Thoracic aorta (tissue), 2 donors: Measurements from ENCODE around the gene SCRT2. TPM values are rescaled to one million over a fixed set of nuclear protein-coding genes. Genes with fewer than 3 reads are reported as not detected.

Source experiments
- ATAC-seq: fragments of 150-250 bp; one replicate; pipeline ENCODE4 v1.8.0; 2017; ENCODE audit warnings: low read depth; ENCODE audit not compliant: insufficient number of reproducible peaks, low FRiP score
- DNase-seq: peaks from one replicate; pipeline ENCODE4 v3.0.0-alpha.2; 2020; ENCODE audit warnings: low spot score
- H3K27ac ChIP-seq, 2 donors: fragments of 200-600 bp; sonication (generic); 1 replicate in 1 of 2; 2 replicates in 1 of 2; pipeline ENCODE4 v1.5.1; 2016; ENCODE audit warnings: mild to moderate bottlenecking in 2 of 2, moderate library complexity in 2 of 2
- H3K27me3 ChIP-seq: fragments of 200-600 bp; sonication (generic); replicated peaks from 2 replicates; pipeline ENCODE4 v1.6.0; 2016; ENCODE audit warnings: mild to moderate bottlenecking; ENCODE audit not compliant: insufficient read depth
- H3K36me3 ChIP-seq: fragments of 200-600 bp; sonication (generic); one replicate; pipeline ENCODE4 v1.5.1; 2016
- H3K4me1 ChIP-seq, 2 donors: fragments of 200-600 bp; sonication (generic); 1 replicate in 1 of 2; 2 replicates in 1 of 2; pipeline versions ENCODE4 v1.5.1 to v1.6.0; 2016; ENCODE audit warnings: low read depth in 2 of 2, mild to moderate bottlenecking in 1 of 2; ENCODE audit not compliant: control insufficient read depth in 1 of 2
- H3K4me3 ChIP-seq: fragments of 200-600 bp; sonication (generic); 2 replicates; pipeline ENCODE4 v1.5.1; 2016; ENCODE audit warnings: mild to moderate bottlenecking
- H3K9me3 ChIP-seq: fragments of 200-600 bp; sonication (generic); 2 replicates; pipeline ENCODE4 v1.5.1; 2016
- CTCF ChIP-seq: fragments of 200-600 bp; sonication (generic); IDR thresholded peaks from one replicate; pipeline ENCODE4 v1.5.1; 2019; ENCODE audit warnings: antibody characterized with exemption
- total RNA-seq, 2 donors: library from RNA; depleted of rRNA; stranded (reverse); fragments of >200 nt; gene quantifications; one replicate each; pipeline versions ENCODE4 v1.1.0 to v1.2.3, GENCODE V29; 2016

Gene SCRT2
- total RNA-seq, 2 donors from 2014 or later, result not detected

DNA sequence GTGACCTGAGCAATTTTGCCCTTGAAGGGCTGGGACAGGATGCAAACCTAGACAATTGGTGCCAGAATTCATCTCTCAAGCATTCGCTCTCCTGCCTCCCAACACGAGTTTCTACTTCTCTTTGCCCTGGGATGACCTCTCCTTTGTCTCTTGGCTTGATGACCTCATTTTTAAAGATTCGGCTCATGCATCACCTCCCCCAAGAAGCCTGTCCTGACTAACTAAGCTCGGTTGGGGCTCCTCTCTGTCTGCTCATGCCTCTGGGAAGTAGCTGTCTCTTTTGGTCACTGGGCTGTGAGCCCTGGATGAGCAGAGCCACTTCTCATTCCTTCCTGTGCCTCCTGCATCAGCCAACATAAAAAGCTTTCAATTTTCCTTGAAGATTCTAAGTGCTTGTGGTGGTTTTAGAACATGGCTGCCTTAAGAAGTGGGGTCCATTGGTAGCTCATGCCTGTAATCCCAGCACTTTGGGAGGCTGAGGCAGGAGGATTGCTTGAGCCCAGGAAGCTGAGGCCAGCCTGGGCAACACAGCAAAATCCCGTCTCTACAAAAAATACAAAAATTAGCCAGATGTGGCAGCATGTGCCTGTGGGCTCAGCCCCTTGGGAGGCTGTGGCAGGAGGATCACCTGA is 54.4 kb downstream of the SCRT2 start:
- Histone ChIP-seq H3K36me3 (no peaks in the 10 kb centered on the region), H3K27me3 (no peaks in the 10 kb centered on the region), H3K4me1 (no peaks in the 10 kb centered on the region), H3K9me3 (peaks cover 6% of the 10 kb centered on the region), H3K4me3 (no peak overlapping the region), H3K27ac (no peak overlapping the region)
- DNase-seq, result no peak
- no peak for TF ChIP-seq CTCF
- no peak for ATAC-seq

DNA sequence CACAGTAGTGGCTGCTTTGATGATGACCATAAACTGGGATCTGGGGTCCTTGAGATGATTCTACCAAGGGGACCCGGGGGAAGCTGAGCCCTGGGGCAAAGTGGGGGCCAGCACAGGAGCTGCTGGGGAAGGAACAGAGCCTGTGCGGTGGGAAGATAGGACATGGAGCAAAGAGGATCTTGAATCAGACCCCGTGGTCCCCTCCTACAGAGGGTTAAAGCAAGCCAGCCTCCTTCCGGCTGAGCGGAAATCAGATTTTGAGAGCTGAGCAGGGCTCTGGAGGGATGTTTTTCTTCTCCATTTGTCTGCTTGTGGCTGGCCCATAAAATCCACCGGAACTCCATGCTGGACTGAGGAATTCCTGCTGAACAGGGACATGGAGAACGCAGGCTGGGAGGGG is 55.4 kb downstream of the SCRT2 start:
- H3K9me3 ChIP-seq, result peaks cover 6% of the 10 kb centered on the region
- no peak overlapping the region for H3K4me3 ChIP-seq
- DNase-seq, result no peak
- no peaks in the 10 kb centered on the region for H3K36me3 ChIP-seq
- no peaks in the 10 kb centered on the region for H3K27me3 ChIP-seq
- H3K4me1 ChIP-seq, result no peaks in the 10 kb centered on the region
- ATAC-seq, result no peak
- no peak for TF ChIP-seq CTCF
- no peak overlapping the region for H3K27ac ChIP-seq

- H3K27me3 ChIP-seq, result no peaks in the 10 kb centered on the region
- H3K4me1 ChIP-seq, result no peaks in the 10 kb centered on the region
- no peaks in the 10 kb centered on the region for H3K36me3 ChIP-seq
- no peak for ATAC-seq
- H3K4me3 ChIP-seq, result no peak overlapping the region
- H3K9me3 ChIP-seq, result peaks cover 6% of the 10 kb centered on the region
- no peak for DNase-seq
- no peak for TF ChIP-seq CTCF
- H3K27ac ChIP-seq, result no peak overlapping the region
Measured at GRCh38 chr20:618980-619379, 56.6 kb downstream of the SCRT2 start.

DNA sequence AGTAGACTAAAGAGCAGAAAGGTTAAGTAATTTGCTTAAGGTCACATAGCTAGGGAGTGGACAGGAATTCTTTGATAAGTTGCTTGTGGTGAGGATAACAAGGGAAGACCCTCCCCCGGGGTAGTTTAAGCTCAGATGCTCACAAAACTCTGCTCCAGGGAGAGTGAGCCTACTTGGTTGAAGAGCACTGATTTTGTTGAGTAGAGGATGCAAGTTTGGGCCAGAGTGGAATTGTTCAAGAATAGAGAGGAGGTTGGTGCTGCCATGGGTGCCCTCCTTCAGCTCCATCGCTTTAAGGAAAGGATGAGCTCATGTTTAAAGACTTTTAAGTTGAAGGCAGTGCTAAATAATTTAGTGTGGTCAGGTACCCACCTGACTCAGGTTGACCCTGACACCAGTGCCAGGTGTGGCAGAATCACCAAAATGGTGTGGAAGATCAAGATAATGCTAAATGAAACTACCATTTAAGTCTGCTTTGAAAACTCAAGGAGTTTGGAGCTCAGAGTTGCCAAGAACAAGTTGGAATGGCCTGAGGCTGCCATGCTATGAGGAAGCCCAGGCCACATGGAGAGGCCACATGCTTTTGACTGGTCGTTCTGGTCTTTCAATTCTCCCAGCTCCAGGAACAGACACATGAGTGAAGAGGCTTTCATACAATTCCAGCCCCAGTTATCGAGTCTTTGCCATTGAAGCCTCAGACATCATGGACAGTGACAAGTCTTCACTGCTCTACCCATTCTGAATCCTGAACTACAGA is 57.5 kb downstream of the SCRT2 start:
- no peak overlapping the region for H3K27ac ChIP-seq
- H3K4me3 ChIP-seq, result no peak overlapping the region
- no peaks in the 10 kb centered on the region for H3K36me3 ChIP-seq
- ATAC-seq (no peak), DNase-seq (no peak)
- no peak for TF ChIP-seq CTCF
- no peaks in the 10 kb centered on the region for H3K27me3 ChIP-seq
- no peaks in the 10 kb centered on the region for H3K4me1 ChIP-seq
- H3K9me3 ChIP-seq, result peaks cover 6% of the 10 kb centered on the region

DNA sequence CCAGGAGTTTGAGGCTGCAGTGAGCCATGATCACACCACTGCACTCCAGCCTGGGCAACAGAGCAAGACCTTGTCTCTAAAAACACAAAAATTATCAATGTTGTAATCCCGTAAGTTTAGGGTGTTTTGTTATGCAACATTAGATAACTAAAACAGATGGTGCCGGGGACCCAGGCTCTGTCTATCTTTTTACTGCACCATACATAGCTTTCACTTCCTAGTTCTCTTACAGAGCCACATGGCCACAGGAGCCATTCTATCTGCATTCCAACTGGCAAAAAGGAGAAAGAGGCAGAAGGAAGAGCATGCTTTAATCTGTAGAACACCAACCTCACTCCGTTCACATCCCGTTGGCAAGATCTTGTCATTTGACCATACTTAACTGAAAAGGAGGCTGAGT is 60.1 kb downstream of the SCRT2 start:
- Histone ChIP-seq H3K36me3 (no peaks in the 10 kb centered on the region), H3K27me3 (peaks cover 8% of the 10 kb centered on the region), H3K9me3 (peaks cover 6% of the 10 kb centered on the region), H3K4me1 (no peaks in the 10 kb centered on the region), H3K27ac (no peak overlapping the region), H3K4me3 (no peak overlapping the region)
- no peak for ATAC-seq
- TF ChIP-seq CTCF, result no peak
- DNase-seq, result no peak
